HepG2 (cell line): ENCODE measurements around the gene ZNF771. TPM values are rescaled to one million over a fixed set of nuclear protein-coding genes. Genes with fewer than 3 reads are reported as not detected.

ENCODE experiments used
- BORCS8-MEF2B ChIP-seq: sonication (generic); formaldehyde crosslinking; IDR thresholded peaks from 2 replicates; pipeline ENCODE4 v1.8.0; 2022; ENCODE audit warnings: mild to moderate bottlenecking, missing genetic modification reagents
- GZF1 ChIP-seq: sonication (generic); formaldehyde crosslinking; IDR thresholded peaks from 2 replicates; pipeline ENCODE4 v1.5.1; 2020; ENCODE audit warnings: mild to moderate bottlenecking, missing genetic modification reagents
- HMGXB3 ChIP-seq: sonication (generic); formaldehyde crosslinking; IDR thresholded peaks from 2 replicates; pipeline ENCODE4 v1.4.0; 2020; ENCODE audit warnings: missing genetic modification reagents, borderline replicate concordance
- HOXA9 ChIP-seq: sonication (generic); formaldehyde crosslinking; IDR thresholded peaks from 2 replicates; pipeline ENCODE4 v1.8.1; 2022; ENCODE audit warnings: missing genetic modification reagents, mild to moderate bottlenecking, moderate library complexity, borderline replicate concordance
- JARID2 ChIP-seq: sonication (generic); formaldehyde crosslinking; IDR thresholded peaks from 2 replicates; pipeline ENCODE4 v1.8.1; 2023; ENCODE audit warnings: missing genetic modification reagents, inconsistent platforms; ENCODE audit not compliant: insufficient replicate concordance
- KLF16 ChIP-seq, 2 experiments: sonication (generic) in 1 of 2; formaldehyde crosslinking in 1 of 2; IDR thresholded peaks; 2 replicates each; pipeline versions ENCODE4 v1.6.1 to v1.8.0; 2016 to 2023; ENCODE audit warnings: missing genetic modification reagents in 2 of 2, missing compliant biosample characterization in 1 of 2
- PAF1 ChIP-seq: IDR thresholded peaks from 2 replicates; pipeline ENCODE4 v1.6.1; 2016; ENCODE audit warnings: missing genetic modification reagents, missing compliant biosample characterization
- THAP9 ChIP-seq: sonication (generic); formaldehyde crosslinking; IDR thresholded peaks from 2 replicates; pipeline ENCODE4; 2020; ENCODE audit warnings: missing genetic modification reagents, mild to moderate bottlenecking, borderline replicate concordance
- ZBTB38 ChIP-seq: sonication (generic); formaldehyde crosslinking; IDR thresholded peaks from 2 replicates; pipeline ENCODE4 v1.5.1; 2020; ENCODE audit warnings: mild to moderate bottlenecking, missing genetic modification reagents
- ZEB1 ChIP-seq: IDR thresholded peaks from 2 replicates; pipeline ENCODE4 v1.6.1; 2012; ENCODE audit warnings: mild to moderate bottlenecking, low read depth, inconsistent platforms; ENCODE audit not compliant: insufficient replicate concordance
- ZFP82 ChIP-seq: sonication (generic); formaldehyde crosslinking; IDR thresholded peaks from 2 replicates; pipeline ENCODE4 v1.5.1; 2020; ENCODE audit warnings: mild to moderate bottlenecking, missing genetic modification reagents, borderline replicate concordance
- ZMYM2 ChIP-seq: sonication (generic); formaldehyde crosslinking; IDR thresholded peaks from 2 replicates; pipeline ENCODE4 v1.8.0; 2022; ENCODE audit warnings: mild to moderate bottlenecking, missing genetic modification reagents
- ZNF317 ChIP-seq: sonication (generic); formaldehyde crosslinking; IDR thresholded peaks from 2 replicates; pipeline ENCODE4 v1.5.0; 2020; ENCODE audit warnings: mild to moderate bottlenecking, missing genetic modification reagents
- ZNF446 ChIP-seq: sonication (generic); formaldehyde crosslinking; IDR thresholded peaks from 2 replicates; pipeline ENCODE4 v1.5.0; 2020; ENCODE audit warnings: mild to moderate bottlenecking, missing genetic modification reagents
- polyA plus RNA-seq, 8 experiments: library from polyadenylated mRNA; depleted of rRNA in 3 of 8; stranded (reverse) in 7 of 8; unstranded in 1 of 8; fragments of >200 nt; fragmentation: Illumina TruSeq in 4 of 8; extraction: Trizol in 4 of 8; gene quantifications; 2 replicates each; pipeline versions ENCODE4 v1.2.1 to v1.2.3, GENCODE V29; 2011 to 2016; ENCODE audit warnings: low read depth in 4 of 8, missing spikeins in 1 of 8, mixed read lengths in 1 of 8; ENCODE audit not compliant: insufficient read depth in 1 of 8
- total RNA-seq, 5 experiments: library from RNA; depleted of rRNA; stranded (reverse); fragments of >200 nt; fragmentation: Illumina TruSeq; extraction: Trizol; gene quantifications; 2 replicates each; pipeline ENCODE4 v1.2.3, GENCODE V29; 2016; ENCODE audit warnings: low read depth in 1 of 5
- TF ChIP-seq, protein P1 (sequence below): sonication (generic); formaldehyde crosslinking; IDR thresholded peaks from 2 replicates; pipeline ENCODE4 v1.4.0; 2020; ENCODE audit warnings: mild to moderate bottlenecking, missing genetic modification reagents

ZNF771 gene
- total and polyA plus RNA-seq, 2 of the 13 experiments (the other 11 are each of a cell fraction or from before 2014, with no cell fraction given) = 5.0 to 11.8 TPM

- TF ChIP-seq HMGXB3 (CRISPR knock-in tag) (peak; percentile 99), ZEB1 (peak; percentile 23), BORCS8-MEF2B (CRISPR knock-in tag) (peak; percentile 84), ZBTB38 (0 out of 2 replicates have a peak, but pooled peaks have one; percentile 12), THAP9 (CRISPR knock-in tag) (peak; percentile 71; the same call in 1 of the 2 replicates), HOXA9 (0 out of 2 replicates have a peak, but pooled peaks have one; percentile 71), ZNF446 (no peak; the same call in none of the 2 replicates), ZMYM2 (no peak), ZFP82 (CRISPR knock-in tag) (no peak), PAF1 (CRISPR knock-in tag) (no peak), ZNF317 (CRISPR knock-in tag) (peak; percentile 67), GZF1 (CRISPR knock-in tag) (peak; percentile 87), JARID2 (CRISPR knock-in tag) (no peak), KLF16 (CRISPR knock-in tag; IDR thresholded peaks at IDR 0.05) (peak in 1 of 2 experiments; percentile 74; a peak in 2 of 4 replicates)
- TF ChIP-seq, protein P1, sequence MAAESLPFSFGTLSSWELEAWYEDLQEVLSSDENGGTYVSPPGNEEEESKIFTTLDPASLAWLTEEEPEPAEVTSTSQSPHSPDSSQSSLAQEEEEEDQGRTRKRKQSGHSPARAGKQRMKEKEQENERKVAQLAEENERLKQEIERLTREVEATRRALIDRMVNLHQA = no peak
- TF ChIP-seq, all 625 proteins: peak for 291
Measured at GRCh38 chr16:30378236-30379157, 28.9 kb upstream of the ZNF771 start (continued).
